GM13976 (cell line): ENCODE measurements around the gene SLFN12L.
"Not testable (repeated sequence)": the region's sequence is repeated elsewhere in the genome, so short reads cannot be mapped to it uniquely, and the experiment has no call there.

ENCODE experiments used
- DNase-seq: peaks from one replicate; pipeline ENCODE4 v3.0.0; 2012; ENCODE audit warnings: low spot score
- CTCF ChIP-seq: IDR thresholded peaks from 2 replicates; pipeline ENCODE4 v1.5.1; 2012; ENCODE audit warnings: borderline replicate concordance, mild to moderate bottlenecking; ENCODE audit not compliant: insufficient read depth; ENCODE audit errors: extremely low read depth, missing control alignments, control extremely low read depth
- in situ Hi-C: fragments of 300-500 bp; cut with MboI; formaldehyde crosslinking; loops from one replicate; pipeline ENCODE4 v1.12.0; 2022; ENCODE audit warnings: low sequenced_read_pairs, mixed read lengths, inconsistent platforms; ENCODE audit not compliant: unreplicated experiment

SLFN12L gene

DNA sequence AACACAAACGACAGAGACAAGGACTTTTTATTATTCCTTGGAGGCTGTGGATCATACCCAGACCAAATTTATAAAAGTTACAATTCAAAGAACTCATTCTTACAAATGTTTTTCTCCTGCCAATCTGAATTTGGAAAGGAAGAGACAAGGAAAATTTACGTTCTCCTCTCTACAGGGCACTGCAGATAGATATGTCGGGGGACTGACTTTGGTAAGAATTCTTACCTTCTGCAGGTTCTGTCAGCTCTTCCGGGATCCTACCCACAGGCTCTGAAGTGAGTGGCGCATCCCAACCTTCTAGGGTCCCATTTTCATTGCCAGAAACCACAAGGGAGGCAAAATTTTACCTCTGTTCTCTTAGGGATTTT is 2.2 kb upstream of the SLFN12L start:
- in situ Hi-C loops = loop anchor here (10.0 kb wide), 1 partner anchor 225 kb away; no protein-coding TSS in a partner anchor

GRCh38 chr17:35536664-35537171 is 760 bp downstream of the SLFN12L start:
- no peak for TF ChIP-seq CTCF
- in situ Hi-C loops = loop anchor here (10.0 kb wide), 1 partner anchor 222 kb away; no protein-coding TSS in a partner anchor
- DNase-seq = no peak

More for the DNA sequence above, 2.2 kb upstream of the SLFN12L start:
- DNase-seq = no peak
- no peak for TF ChIP-seq CTCF

DNA sequence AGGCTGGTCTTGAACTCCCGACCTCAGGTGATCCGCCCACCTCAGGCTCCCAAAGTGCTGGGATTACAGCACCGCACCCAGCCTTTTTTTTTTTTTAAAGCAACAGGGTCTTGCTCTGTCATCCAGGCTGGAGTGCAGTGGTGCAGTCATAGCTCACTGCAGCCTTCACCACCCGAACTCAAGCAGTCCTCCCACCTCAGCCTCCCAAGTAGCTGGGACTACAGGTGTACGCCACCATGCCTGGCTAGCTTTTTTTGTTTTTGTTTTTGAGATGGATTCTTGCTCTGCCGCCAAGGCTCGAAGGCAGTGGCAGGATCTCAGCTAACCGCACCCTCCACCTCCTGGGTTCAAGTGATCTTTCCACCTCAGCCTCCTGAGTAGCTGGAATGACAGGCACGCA is 2.1 kb downstream of the SLFN12L start:
- not testable (repeated sequence) for DNase-seq
- in situ Hi-C loops = loop anchor here (10.0 kb wide), 1 partner anchor 221 kb away; no protein-coding TSS in a partner anchor

DNA sequence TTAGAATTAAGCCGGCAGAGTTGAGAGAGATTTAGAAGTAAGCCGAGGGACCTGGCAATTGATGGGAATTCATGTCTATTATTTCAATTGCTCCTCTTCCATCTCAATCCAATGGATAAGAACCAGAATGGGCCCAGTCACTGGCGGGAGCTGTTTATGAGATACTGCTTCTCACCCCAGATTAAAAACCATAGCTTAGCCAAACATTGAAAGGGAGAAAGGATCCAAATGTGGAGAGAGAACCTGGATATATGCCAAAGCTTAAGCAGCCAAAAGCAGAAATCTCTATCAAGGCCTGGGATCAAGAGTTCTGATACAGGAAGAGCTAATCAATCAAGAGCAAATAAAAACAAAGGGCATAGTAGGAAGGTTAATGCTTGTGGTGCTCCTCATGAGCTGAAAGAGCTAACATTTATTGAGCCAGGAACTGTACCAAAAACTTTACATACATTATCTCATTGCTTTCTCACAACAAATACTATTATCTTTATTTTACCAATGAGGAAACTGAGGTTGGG is 2.8 kb downstream of the SLFN12L start:
- no peak for TF ChIP-seq CTCF
- no peak for DNase-seq
- in situ Hi-C loops = loop anchor here (10.0 kb wide), 1 partner anchor 220 kb away; no protein-coding TSS in a partner anchor

DNA sequence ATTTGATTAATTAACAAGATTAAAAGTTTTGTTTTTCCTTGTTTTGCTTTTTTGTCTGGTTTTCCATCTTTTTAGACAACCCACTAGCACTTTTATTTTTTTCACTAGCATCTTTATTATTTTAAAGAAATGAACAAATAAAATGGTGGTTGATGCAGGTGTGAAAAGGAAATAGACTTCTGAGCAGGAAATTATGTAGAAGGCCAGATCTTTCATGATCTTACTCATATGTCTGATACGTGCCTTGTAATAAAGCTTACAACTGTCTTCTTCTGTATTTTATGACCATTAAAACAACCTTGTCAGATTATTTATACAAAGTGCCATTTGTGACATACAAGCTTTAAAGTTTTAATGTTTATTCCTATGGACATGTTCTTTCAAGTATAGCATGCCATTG is 6.3 kb downstream of the SLFN12L start:
- in situ Hi-C loops = loop anchor here (10.0 kb wide), 1 partner anchor 216 kb away; no protein-coding TSS in a partner anchor
- DNase-seq = no peak
- TF ChIP-seq CTCF = no peak

GRCh38 chr17:35529866-35530265 is 7.6 kb downstream of the SLFN12L start:
- no peak for DNase-seq
- in situ Hi-C loops = loop anchor here (10.0 kb wide), 1 partner anchor 215 kb away; no protein-coding TSS in a partner anchor
- TF ChIP-seq CTCF = no peak

GRCh38 chr17:35529326-35529725 is 8.2 kb downstream of the SLFN12L start:
- DNase-seq, in situ Hi-C loops: not testable (repeated sequence)

DNA sequence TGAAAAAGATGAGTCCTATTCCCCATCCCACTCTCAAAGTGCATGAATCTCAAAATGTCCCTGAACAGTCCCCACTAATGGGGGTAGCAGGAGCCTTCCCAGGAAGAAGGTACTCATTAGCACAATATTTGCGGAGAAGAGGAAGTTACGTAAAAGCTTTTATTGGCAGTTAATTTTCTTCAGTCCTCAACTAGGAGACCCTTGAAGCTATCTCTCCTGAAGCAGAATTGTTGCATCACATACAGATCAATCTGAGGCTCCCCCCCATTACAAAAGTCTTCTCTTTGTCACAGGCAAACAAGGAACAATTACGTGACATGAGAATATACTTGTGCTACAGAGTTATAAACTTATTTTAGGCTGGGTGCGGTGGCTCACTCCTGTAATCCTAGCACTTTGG is 14.2 kb downstream of the SLFN12L start:
- in situ Hi-C loops = no loop called here
- no peak for DNase-seq
- no peak for TF ChIP-seq CTCF

- DNase-seq, in situ Hi-C loops: not testable (repeated sequence)
Observed at GRCh38 chr17:35521654-35522256, 15.7 kb downstream of the SLFN12L start.
